Neutrophil (primary cell): ENCODE measurements around the gene PLAAT4.

Experiments
- H3K27ac ChIP-seq: fragments of 200-600 bp; sonication (generic); 2 replicates; pipeline ENCODE4 v1.5.1; 2016; ENCODE audit warnings: mild to moderate bottlenecking, moderate library complexity
- H3K27me3 ChIP-seq: fragments of 200-600 bp; sonication (generic); 2 replicates; pipeline ENCODE4 v1.6.0; 2016; ENCODE audit warnings: mild to moderate bottlenecking
- H3K36me3 ChIP-seq: fragments of 200-600 bp; sonication (generic); 2 replicates; pipeline ENCODE4 v1.5.1; 2017
- H3K4me1 ChIP-seq, 2 experiments: fragments of 200-600 bp in 1 of 2; sonication (generic) in 1 of 2; 1 replicate in 1 of 2; 2 replicates in 1 of 2; pipeline versions ENCODE4 v1.5.1 to v1.6.1; 2013 to 2016; ENCODE audit warnings: low read depth in 1 of 2, low read length in 1 of 2, mild to moderate bottlenecking in 1 of 2, moderate library complexity in 1 of 2; ENCODE audit not compliant: control insufficient read depth in 1 of 2, insufficient read depth in 1 of 2
- H3K4me3 ChIP-seq, 2 experiments: fragments of 200-600 bp in 1 of 2; sonication (generic) in 1 of 2; 1 replicate in 1 of 2; 2 replicates in 1 of 2; pipeline ENCODE4 v1.5.1; 2013 to 2016; ENCODE audit warnings: low read depth in 1 of 2, low read length in 1 of 2, mild to moderate bottlenecking in 1 of 2, moderate library complexity in 1 of 2
- H3K9me3 ChIP-seq: fragments of 200-600 bp; sonication (generic); 2 replicates; pipeline ENCODE4 v1.5.1; 2016
- TF ChIP-seq, protein P1 (sequence below): fragments of 200-600 bp; sonication (generic); IDR thresholded peaks from 2 replicates; pipeline ENCODE4 v1.5.1; 2016; ENCODE audit warnings: antibody characterized with exemption

PLAAT4 gene

DNA sequence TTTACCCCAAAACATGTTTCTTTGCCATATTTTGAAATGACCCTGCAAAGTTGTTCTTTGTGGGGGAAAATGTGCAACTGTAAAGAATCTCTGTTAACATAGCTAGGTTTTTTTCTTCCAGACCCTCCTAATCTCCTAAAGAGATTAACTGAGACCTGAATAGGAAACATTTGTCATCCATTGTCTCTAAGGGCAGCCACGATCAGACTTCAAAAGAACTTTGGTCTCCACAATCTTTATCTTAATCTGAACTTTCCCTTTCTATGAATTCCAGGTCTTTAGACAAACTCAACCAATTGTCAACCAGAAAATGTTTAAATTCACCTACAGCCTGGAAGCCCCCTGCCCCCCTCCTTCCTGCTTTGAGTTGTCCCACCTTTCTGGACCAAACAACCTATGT, 35.4 kb upstream of the PLAAT4 start:
- H3K27ac ChIP-seq = peak overlapping the region; percentile 87
- H3K4me3 ChIP-seq = no peak overlapping the region
- H3K27me3 ChIP-seq = no peaks in the 10 kb centered on the region
- TF ChIP-seq, protein P1, sequence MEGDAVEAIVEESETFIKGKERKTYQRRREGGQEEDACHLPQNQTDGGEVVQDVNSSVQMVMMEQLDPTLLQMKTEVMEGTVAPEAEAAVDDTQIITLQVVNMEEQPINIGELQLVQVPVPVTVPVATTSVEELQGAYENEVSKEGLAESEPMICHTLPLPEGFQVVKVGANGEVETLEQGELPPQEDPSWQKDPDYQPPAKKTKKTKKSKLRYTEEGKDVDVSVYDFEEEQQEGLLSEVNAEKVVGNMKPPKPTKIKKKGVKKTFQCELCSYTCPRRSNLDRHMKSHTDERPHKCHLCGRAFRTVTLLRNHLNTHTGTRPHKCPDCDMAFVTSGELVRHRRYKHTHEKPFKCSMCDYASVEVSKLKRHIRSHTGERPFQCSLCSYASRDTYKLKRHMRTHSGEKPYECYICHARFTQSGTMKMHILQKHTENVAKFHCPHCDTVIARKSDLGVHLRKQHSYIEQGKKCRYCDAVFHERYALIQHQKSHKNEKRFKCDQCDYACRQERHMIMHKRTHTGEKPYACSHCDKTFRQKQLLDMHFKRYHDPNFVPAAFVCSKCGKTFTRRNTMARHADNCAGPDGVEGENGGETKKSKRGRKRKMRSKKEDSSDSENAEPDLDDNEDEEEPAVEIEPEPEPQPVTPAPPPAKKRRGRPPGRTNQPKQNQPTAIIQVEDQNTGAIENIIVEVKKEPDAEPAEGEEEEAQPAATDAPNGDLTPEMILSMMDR = no peak
- no peaks in the 10 kb centered on the region for H3K36me3 ChIP-seq
- no peaks in the 10 kb centered on the region for H3K9me3 ChIP-seq
- H3K4me1 ChIP-seq = peaks cover 74 to 80% of the 10 kb centered on the region in 2 experiments

DNA sequence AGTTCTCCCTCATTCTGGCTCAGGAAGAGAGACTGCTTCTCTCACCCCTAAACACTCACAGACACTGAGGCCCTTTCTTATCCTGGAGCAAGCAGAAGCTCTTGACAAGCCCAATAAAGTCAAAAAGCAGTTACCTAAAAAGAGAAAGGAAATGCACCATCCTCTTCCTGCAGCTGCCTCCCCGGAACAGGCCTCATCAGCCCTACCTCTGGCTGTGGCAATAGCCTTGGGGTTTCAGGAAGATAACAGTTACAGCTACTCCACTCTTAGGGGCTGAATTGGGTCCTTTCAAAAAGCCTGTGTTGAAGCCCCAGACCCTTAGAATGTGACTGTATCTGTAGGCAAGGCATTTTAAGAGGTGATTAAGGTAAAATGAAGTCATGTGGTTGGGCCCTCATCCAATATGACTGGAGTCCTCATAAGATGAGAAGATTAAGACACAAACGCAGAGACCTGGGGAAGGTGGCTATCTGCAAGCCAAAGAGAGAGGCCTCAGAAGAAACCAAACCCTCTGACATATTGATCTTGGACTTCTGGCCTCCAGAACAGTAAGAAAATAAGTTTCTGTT, 34.3 kb upstream of the PLAAT4 start:
- no peaks in the 10 kb centered on the region for H3K27me3 ChIP-seq
- H3K9me3 ChIP-seq = no peaks in the 10 kb centered on the region
- peak overlapping the region; percentile 87 for H3K27ac ChIP-seq
- TF ChIP-seq, protein P1 = no peak
- peak overlapping the region; percentile 46 to 52 for H3K4me3 ChIP-seq
- peaks cover 85 to 91% of the 10 kb centered on the region in 2 experiments for H3K4me1 ChIP-seq
- no peaks in the 10 kb centered on the region for H3K36me3 ChIP-seq

DNA sequence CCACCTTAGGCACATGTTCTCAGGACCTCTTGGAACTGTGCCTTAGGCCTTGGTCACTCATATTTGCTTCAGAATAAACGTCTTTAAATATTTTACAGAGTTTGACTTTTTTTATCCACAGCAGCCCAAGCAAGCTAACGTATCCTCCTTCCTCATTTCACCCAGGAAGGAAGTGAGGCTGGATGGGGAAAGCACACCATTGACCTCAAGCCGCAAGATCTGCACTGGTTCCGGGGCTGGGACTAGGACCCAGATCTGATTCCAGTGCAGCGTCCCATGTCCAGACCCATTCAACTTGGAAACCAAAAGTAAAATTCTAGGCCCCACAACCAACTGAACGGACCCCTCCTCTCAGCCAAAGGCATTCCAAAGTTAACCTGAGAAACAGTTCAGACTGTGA, 33.1 kb upstream of the PLAAT4 start:
- peak overlapping the region; percentile 46 to 52 for H3K4me3 ChIP-seq
- H3K4me1 ChIP-seq = peaks cover 96 to 100% of the 10 kb centered on the region in 2 experiments
- H3K36me3 ChIP-seq = no peaks in the 10 kb centered on the region
- H3K9me3 ChIP-seq = no peaks in the 10 kb centered on the region
- H3K27me3 ChIP-seq = no peaks in the 10 kb centered on the region
- TF ChIP-seq, protein P1 = no peak
- H3K27ac ChIP-seq = peak overlapping the region; percentile 87

DNA sequence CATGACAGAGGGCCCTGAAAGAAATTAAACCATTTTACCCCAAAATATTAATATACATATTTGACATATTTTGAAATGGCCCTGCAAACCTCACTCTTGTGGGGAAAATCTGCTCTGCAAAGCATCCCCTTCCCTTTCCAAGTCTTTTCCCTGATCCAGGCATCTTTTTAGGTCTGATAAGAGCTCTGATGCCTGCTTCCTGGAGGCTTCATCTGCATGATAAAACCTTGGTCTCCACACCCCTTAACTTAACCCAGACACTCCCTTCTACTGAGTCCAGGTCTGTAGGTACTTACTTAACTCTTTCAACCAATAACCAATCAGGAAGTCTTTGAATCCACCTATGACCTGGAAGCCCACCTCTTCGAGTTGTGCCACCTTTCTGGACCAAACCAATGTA, 32.6 kb upstream of the PLAAT4 start:
- Histone ChIP-seq H3K4me1 (peaks cover 99 to 100% of the 10 kb centered on the region in 2 experiments), H3K36me3 (no peaks in the 10 kb centered on the region), H3K9me3 (no peaks in the 10 kb centered on the region), H3K4me3 (peak overlapping the region; percentile 46 to 52), H3K27ac (peak overlapping the region; percentile 87), H3K27me3 (no peaks in the 10 kb centered on the region)
- TF ChIP-seq, protein P1 = no peak

DNA sequence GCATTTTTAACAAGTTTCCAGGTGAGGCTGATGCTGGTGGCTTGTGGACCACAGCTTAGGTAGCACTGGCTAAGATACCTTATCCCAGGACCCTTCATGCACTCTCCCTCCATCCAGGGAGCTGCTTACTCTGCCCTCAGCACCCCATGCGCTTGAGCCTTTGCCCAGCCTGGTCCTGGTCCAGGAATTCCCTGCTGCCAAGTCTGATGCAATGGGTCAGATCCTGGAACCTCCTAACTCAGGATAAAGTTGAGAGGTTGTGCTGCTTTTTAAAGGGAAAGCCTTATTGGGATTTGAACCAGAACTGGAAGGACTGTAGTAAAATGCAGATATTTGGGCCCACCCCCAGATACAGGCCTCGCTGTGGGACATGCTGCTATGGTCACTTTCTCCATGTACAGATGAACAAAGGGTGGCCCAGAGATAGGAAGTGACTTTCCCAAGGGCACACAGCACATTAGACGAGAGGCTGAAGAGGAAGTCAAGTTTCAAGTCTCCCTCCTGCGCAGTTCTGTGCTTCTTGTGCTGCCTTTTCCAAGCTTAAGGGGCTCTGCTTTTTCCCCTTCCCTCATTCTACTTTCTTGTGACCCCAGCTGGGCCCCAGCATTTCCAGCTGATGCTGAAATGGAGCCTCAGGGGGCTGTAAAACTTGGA, 31.5 kb upstream of the PLAAT4 start:
- TF ChIP-seq, protein P1 = no peak

More for the DNA sequence above, 31.5 kb upstream of the PLAAT4 start:
- peak overlapping the region; percentile 87 for H3K27ac ChIP-seq
- H3K4me3 ChIP-seq = peak overlapping the region; percentile 55
- no peaks in the 10 kb centered on the region for H3K9me3 ChIP-seq
- peaks cover 91 to 93% of the 10 kb centered on the region in 2 experiments for H3K4me1 ChIP-seq
- peaks cover 10% of the 10 kb centered on the region for H3K36me3 ChIP-seq
- H3K27me3 ChIP-seq = no peaks in the 10 kb centered on the region
